Bladder microvascular endothelial cell (primary cell): Measurements from ENCODE around the gene CXorf49B. TPM values are rescaled to one million over a fixed set of nuclear protein-coding genes. Genes with fewer than 3 reads are reported as not detected.

Experiments used
- total RNA-seq: library from RNA; depleted of rRNA; stranded (reverse); fragments of >200 nt; gene quantifications from 2 replicates; pipeline ENCODE4 v1.2.3, GENCODE V29; 2014

CXorf49B gene
- total RNA-seq: not detected in 2 replicates

DNA sequence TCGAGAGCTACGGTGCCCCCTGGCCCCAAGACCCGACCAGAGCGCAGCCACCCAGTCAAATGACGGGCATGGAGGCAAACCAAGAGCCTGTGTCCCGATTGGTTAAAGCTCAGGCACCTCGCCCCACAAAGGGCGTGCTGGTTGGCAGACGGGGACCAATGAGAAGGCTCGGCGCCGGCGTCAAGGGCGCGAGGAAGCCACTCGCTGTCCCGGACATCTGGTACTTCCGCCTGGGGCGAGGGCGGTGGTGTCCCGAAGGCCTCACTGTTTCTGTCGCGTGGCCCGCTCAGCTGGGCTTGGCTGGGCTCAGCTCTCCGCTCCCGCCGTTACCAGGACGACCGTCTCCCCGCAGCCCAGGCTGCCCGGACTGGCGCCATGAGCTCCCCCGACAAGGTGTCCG is at the start of gene CXorf49B:
Gene CXorf49B (plus strand): TSS at position 301 of the 400 bp plus-strand sequence. CDS start 75 bp downstream, at position 376.

DNA sequence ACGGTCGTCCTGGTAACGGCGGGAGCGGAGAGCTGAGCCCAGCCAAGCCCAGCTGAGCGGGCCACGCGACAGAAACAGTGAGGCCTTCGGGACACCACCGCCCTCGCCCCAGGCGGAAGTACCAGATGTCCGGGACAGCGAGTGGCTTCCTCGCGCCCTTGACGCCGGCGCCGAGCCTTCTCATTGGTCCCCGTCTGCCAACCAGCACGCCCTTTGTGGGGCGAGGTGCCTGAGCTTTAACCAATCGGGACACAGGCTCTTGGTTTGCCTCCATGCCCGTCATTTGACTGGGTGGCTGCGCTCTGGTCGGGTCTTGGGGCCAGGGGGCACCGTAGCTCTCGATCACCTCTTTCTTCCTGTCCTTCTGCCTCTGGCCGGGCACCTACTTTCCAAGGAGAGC is 45.0 kb upstream of the CXorf49B start, which contains the start of gene CXorf49:
Gene CXorf49 (minus strand): TSS at position 101 of the 400 bp plus-strand sequence. CDS start 134 bp downstream, outside the sequence.

Other genes starting within 250 kb of the CXorf49B start
- gene OGT, start 230.2 kb upstream of the CXorf49B start, total RNA-seq: 54.4 and 139 TPM in 2 replicates
- 1.9 and 3.2 TPM in 2 replicates for gene GCNA, start 184.9 kb upstream of the CXorf49B start, total RNA-seq
- not detected in 2 replicates for gene CXCR3, start 144.8 kb upstream of the CXorf49B start, total RNA-seq
- gene CXorf49, start 45.1 kb upstream of the CXorf49B start, total RNA-seq: not detected in 2 replicates
- 12.8 and 30.8 TPM in 2 replicates for gene NHSL2, start 147.5 kb downstream of the CXorf49B start, total RNA-seq